GM03348 (cell line): Measurements from ENCODE around the gene AGRP.

Experiments
- DNase-seq: peaks from one replicate; pipeline ENCODE4 v3.0.0; 2012; ENCODE audit warnings: low spot score

The AGRP gene

GRCh38 chr16:67463059-67463458 lies 20.3 kb downstream of the AGRP start:
- DNase-seq, result no peak

- no peak for DNase-seq
Observed at GRCh38 chr16:67462279-67462655, 21.1 kb downstream of the AGRP start.

- no peak for DNase-seq
Observed at GRCh38 chr16:67461600-67462278, 21.6 kb downstream of the AGRP start.

- no peak for DNase-seq
Observed at GRCh38 chr16:67460961-67461360, 22.4 kb downstream of the AGRP start.

GRCh38 chr16:67460168-67460567 lies 23.2 kb downstream of the AGRP start:
- DNase-seq, result no peak

- DNase-seq, result no peak
Observed at GRCh38 chr16:67459861-67460150, 23.5 kb downstream of the AGRP start.

GRCh38 chr16:67459066-67459860 lies 24.1 kb downstream of the AGRP start:
- peak; percentile 29 for DNase-seq

- peak; percentile 42 for DNase-seq
Observed at GRCh38 chr16:67458121-67458641, 25.2 kb downstream of the AGRP start.

GRCh38 chr16:67457611-67458010 lies 25.7 kb downstream of the AGRP start:
- no peak for DNase-seq

- peak; percentile 89 for DNase-seq
Observed at GRCh38 chr16:67456391-67457081, 26.8 kb downstream of the AGRP start.

GRCh38 chr16:67454852-67455251 lies 28.5 kb downstream of the AGRP start:
- DNase-seq, result no peak

GRCh38 chr16:67454104-67454503 lies 29.2 kb downstream of the AGRP start:
- DNase-seq, result no peak

- no peak for DNase-seq
Observed at GRCh38 chr16:67451704-67452435, 31.5 kb downstream of the AGRP start.

- no peak for DNase-seq
Observed at GRCh38 chr16:67451061-67451703, 32.2 kb downstream of the AGRP start.

GRCh38 chr16:67449739-67450138 lies 33.6 kb downstream of the AGRP start:
- DNase-seq, result no peak

- no peak for DNase-seq
Observed at GRCh38 chr16:67449336-67449735, 34.0 kb downstream of the AGRP start.

- no peak for DNase-seq
Observed at GRCh38 chr16:67448580-67448979, 34.8 kb downstream of the AGRP start.

GRCh38 chr16:67447508-67448076 lies 35.8 kb downstream of the AGRP start:
- peak; percentile 55 for DNase-seq

- no peak for DNase-seq
Observed at GRCh38 chr16:67446968-67447507, 36.3 kb downstream of the AGRP start.

GRCh38 chr16:67445913-67446907 lies 37.1 kb downstream of the AGRP start:
- DNase-seq, result no peak
